Smooth muscle cell (in vitro differentiated cells): ENCODE data around the gene FOLR1. TPM values are rescaled to one million over a fixed set of nuclear protein-coding genes. Genes with fewer than 3 reads are reported as not detected.
"Not testable (repeated sequence)": the region's sequence is repeated elsewhere in the genome, so short reads cannot be mapped to it uniquely, and the experiment has no call there.

Source experiments
- DNase-seq: peaks from one replicate; lab custom pipeline; 2025; ENCODE audit not compliant: unreplicated experiment; lab: John Stamatoyannopoulos, UW
- H2AFZ ChIP-seq: fragments of 200-600 bp; sonication (generic); 2 replicates; pipeline ENCODE4 v1.6.0; 2016; ENCODE audit warnings: antibody characterized with exemption, low read depth, mild to moderate bottlenecking
- H3F3A ChIP-seq: fragments of 200-600 bp; sonication (generic); 2 replicates; pipeline ENCODE4 v1.6.0; 2017; ENCODE audit warnings: antibody characterized with exemption, low read depth
- H3K27ac ChIP-seq: fragments of 200-600 bp; sonication (generic); 2 replicates; pipeline ENCODE4 v1.5.1; 2016; ENCODE audit warnings: low read depth, mild to moderate bottlenecking
- H3K27me3 ChIP-seq: fragments of 200-600 bp; sonication (generic); 2 replicates; pipeline ENCODE4 v1.6.1; 2016; ENCODE audit warnings: low read depth, mild to moderate bottlenecking
- H3K36me3 ChIP-seq: fragments of 200-600 bp; sonication (generic); 2 replicates; pipeline ENCODE4 v1.5.1; 2016; ENCODE audit warnings: low read depth
- H3K4me1 ChIP-seq: fragments of 200-600 bp; sonication (generic); 2 replicates; pipeline ENCODE4 v1.5.1; 2016; ENCODE audit warnings: low read depth
- H3K4me2 ChIP-seq: fragments of 200-600 bp; sonication (generic); 2 replicates; pipeline ENCODE4 v1.6.0; 2016; ENCODE audit warnings: mild to moderate bottlenecking
- H3K4me3 ChIP-seq: fragments of 200-600 bp; sonication (generic); 2 replicates; pipeline ENCODE4 v1.5.1; 2016; ENCODE audit warnings: mild to moderate bottlenecking
- H3K79me2 ChIP-seq: fragments of 200-600 bp; sonication (generic); 2 replicates; pipeline ENCODE4 v1.6.0; 2016; ENCODE audit warnings: low read depth, mild to moderate bottlenecking
- H3K9ac ChIP-seq: fragments of 200-600 bp; sonication (generic); 2 replicates; pipeline ENCODE4 v1.6.0; 2016; ENCODE audit warnings: low read depth
- H3K9me3 ChIP-seq: fragments of 200-600 bp; sonication (generic); replicated peaks from 2 replicates; pipeline ENCODE4 v1.5.1; 2016; ENCODE audit warnings: low read depth
- H4K20me1 ChIP-seq: fragments of 200-600 bp; sonication (generic); 2 replicates; pipeline ENCODE4 v1.6.0; 2016; ENCODE audit warnings: low read depth
- WGBS: methylation state at CpG from one replicate; pipeline ENCODE4 v1.1.7; 2016; ENCODE audit warnings: low lambda C conversion rate; 5-methylcytosine and 5-hydroxymethylcytosine counted together
- polyA plus RNA-seq: library from polyadenylated mRNA; unstranded; fragments of >200 nt; fragmentation: Nextera tagmentation; extraction: Ambion mirVana; gene quantifications from 2 replicates; pipeline ENCODE4 v1.2.1, GENCODE V29; 2016
- total RNA-seq: library from RNA; depleted of rRNA; stranded (reverse); fragments of >200 nt; gene quantifications from 2 replicates; pipeline ENCODE4 v1.2.3, GENCODE V29; 2014
- TF ChIP-seq, protein P1 (sequence below): fragments of 200-600 bp; sonication (generic); IDR thresholded peaks from 2 replicates; pipeline ENCODE4 v1.5.1; 2017; ENCODE audit warnings: borderline replicate concordance, mild to moderate bottlenecking, antibody characterized with exemption; ENCODE audit not compliant: insufficient read depth, poor library complexity, severe bottlenecking

FOLR1 gene
- total and polyA plus RNA-seq, 2 experiments from 2014 or later = 8.1 to 9.4 TPM

DNA sequence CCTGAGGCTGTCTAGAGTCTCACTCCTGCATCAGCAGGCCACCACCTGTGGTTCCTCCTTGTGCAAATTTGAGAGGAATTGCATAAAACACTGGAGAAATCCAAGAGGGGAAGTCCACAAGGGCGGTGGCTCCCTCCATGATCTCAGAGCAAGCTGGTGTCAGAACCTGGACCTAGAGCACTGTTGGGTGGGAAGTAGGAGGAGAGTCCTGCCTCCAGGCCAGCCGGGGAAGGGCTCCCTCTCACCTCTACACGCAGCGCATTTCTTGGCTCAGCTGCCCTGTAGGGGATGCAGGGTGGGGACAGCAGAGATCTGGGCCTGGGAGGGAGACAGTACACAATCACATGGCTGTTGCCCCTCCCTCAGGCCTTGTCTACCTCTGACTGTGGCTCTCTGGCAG lies 19.9 kb upstream of the FOLR1 start:
- not testable (repeated sequence) for H3K27me3 ChIP-seq, H3K4me3 ChIP-seq, H3F3A ChIP-seq, H3K27ac ChIP-seq, H3K4me1 ChIP-seq, H3K79me2 ChIP-seq, H3K9ac ChIP-seq, H3K9me3 ChIP-seq, H4K20me1 ChIP-seq, DNase-seq, H2AFZ ChIP-seq, H3K4me2 ChIP-seq, H3K36me3 ChIP-seq
- 72% methylated on average over 4 of the region's 4 CpGs for WGBS

DNA sequence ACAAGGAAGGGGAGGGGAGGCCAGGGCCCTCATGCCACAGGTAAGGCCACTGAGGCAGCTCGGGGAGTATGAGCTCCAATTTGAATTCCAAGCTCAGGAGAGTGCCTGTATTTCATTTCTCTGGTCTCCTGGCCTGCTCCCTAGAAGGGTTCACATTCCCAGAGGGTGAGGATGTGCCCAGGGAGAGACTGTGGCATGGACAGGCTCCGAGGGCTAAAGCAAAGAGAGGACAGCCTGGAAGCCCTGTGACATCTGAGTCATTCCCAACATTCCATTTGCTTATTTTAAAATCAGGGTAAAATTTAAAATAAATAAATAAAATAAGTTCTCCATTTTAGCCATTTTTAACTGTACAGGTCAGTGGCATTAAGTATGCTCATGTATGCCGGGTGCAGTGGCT lies 18.6 kb upstream of the FOLR1 start:
- DNase-seq = no peak
- H3K4me2 ChIP-seq = no peak overlapping the region
- H2AFZ ChIP-seq = no peak overlapping the region
- no peaks in the 10 kb centered on the region for H4K20me1 ChIP-seq
- H3K79me2 ChIP-seq = no peaks in the 10 kb centered on the region
- TF ChIP-seq, protein P1, sequence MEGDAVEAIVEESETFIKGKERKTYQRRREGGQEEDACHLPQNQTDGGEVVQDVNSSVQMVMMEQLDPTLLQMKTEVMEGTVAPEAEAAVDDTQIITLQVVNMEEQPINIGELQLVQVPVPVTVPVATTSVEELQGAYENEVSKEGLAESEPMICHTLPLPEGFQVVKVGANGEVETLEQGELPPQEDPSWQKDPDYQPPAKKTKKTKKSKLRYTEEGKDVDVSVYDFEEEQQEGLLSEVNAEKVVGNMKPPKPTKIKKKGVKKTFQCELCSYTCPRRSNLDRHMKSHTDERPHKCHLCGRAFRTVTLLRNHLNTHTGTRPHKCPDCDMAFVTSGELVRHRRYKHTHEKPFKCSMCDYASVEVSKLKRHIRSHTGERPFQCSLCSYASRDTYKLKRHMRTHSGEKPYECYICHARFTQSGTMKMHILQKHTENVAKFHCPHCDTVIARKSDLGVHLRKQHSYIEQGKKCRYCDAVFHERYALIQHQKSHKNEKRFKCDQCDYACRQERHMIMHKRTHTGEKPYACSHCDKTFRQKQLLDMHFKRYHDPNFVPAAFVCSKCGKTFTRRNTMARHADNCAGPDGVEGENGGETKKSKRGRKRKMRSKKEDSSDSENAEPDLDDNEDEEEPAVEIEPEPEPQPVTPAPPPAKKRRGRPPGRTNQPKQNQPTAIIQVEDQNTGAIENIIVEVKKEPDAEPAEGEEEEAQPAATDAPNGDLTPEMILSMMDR = no peak
- H3K9ac ChIP-seq = no peak overlapping the region
- no peak overlapping the region for H3K27ac ChIP-seq
- no peaks in the 10 kb centered on the region for H3K27me3 ChIP-seq
- H3F3A ChIP-seq = no peaks in the 10 kb centered on the region
- 87% methylated on average over 3 of the region's 3 CpGs for WGBS
- H3K4me3 ChIP-seq = no peak overlapping the region
- no peaks in the 10 kb centered on the region for H3K4me1 ChIP-seq
- H3K9me3 ChIP-seq = no peaks in the 10 kb centered on the region
- no peaks in the 10 kb centered on the region for H3K36me3 ChIP-seq

DNA sequence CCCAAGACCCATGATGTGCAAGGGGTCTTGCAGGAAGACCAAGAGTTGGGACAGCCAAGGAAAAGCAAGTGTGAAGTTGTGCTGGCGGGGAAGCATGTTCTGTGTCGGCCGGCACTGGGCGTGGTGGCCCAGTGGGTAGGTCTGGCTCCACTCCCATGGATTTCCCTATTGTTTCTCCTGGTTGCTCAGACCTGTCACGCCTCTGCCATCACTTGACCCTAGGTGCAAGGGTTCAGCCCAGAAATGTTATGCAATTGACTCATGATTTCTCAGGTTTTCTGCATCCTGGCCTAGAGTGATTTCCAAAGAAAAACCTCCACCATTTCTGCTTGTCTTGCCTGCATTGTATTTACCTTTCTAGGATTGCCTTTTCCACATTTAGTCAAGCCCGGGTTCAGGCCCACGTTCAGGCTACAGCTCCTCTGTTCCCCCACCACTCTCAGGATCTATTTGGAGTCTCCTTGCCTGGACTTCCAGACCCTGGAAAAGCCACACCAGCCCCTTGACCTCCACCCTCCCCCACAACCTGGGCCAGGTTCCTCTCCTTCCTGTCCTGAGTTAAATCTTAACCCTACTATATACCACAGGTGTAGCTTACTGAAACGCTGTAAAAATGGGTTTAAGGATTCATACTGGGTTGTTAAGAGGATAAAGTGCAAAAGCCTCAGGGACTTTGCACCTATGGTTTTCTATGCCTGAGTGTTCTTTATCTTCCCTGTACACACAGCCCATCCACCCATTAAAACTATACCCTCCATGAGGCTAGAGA lies 17.5 kb upstream of the FOLR1 start:
- no peak overlapping the region for H3K9ac ChIP-seq
- H3K27me3 ChIP-seq = no peaks in the 10 kb centered on the region
- no peaks in the 10 kb centered on the region for H3F3A ChIP-seq
- no peak overlapping the region for H3K4me2 ChIP-seq
- TF ChIP-seq, protein P1 = no peak
- H4K20me1 ChIP-seq = no peaks in the 10 kb centered on the region
- H3K36me3 ChIP-seq = no peaks in the 10 kb centered on the region
- WGBS = 87% methylated on average over 8 of the region's 8 CpGs
- no peaks in the 10 kb centered on the region for H3K9me3 ChIP-seq
- no peak for DNase-seq
- no peak overlapping the region for H3K27ac ChIP-seq
- no peak overlapping the region for H2AFZ ChIP-seq
- no peaks in the 10 kb centered on the region for H3K79me2 ChIP-seq
- no peaks in the 10 kb centered on the region for H3K4me1 ChIP-seq
- H3K4me3 ChIP-seq = no peak overlapping the region

DNA sequence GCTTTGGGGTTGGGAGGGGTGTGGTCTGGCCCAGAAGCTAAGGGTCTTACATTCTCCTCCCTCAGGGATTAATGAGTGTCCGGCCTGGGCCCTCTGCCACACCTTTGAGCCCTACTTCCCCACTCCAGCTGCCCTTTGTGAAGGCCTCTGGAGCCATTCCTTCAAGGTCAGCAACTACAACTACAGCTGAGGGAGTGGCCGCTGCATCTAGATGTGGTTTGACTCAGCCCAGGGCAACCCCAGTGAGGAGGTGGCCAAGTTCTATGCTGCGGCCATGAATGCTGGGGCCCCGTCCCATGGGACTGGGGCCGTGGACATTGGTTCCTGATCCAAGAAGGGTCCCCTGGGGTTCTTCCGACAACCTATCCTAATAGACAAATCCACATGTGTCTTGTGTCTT lies 14.3 kb upstream of the FOLR1 start:
- Histone ChIP-seq H3K4me2 (no peak overlapping the region), H3K9ac (no peak overlapping the region), H4K20me1 (no peaks in the 10 kb centered on the region), H3K9me3 (no peaks in the 10 kb centered on the region), H3F3A (no peaks in the 10 kb centered on the region), H3K79me2 (no peaks in the 10 kb centered on the region), H3K27me3 (no peaks in the 10 kb centered on the region), H3K27ac (no peak overlapping the region), H3K4me3 (no peak overlapping the region), H3K36me3 (no peaks in the 10 kb centered on the region), H3K4me1 (no peaks in the 10 kb centered on the region), H2AFZ (no peak overlapping the region)
- 94% methylated on average over 6 of the region's 6 CpGs for WGBS
- TF ChIP-seq, protein P1 = no peak
- no peak for DNase-seq
